GM21526 (cell line): ENCODE data around the gene SPINK7.

ENCODE experiments used
- ATAC-seq: cut with Tn5 transposase; IDR thresholded peaks from one replicate; pipeline ENCODE4 v1.9.1; 2021; ENCODE audit warnings: moderate library complexity; ENCODE audit not compliant: unreplicated experiment, low FRiP score

The SPINK7 gene

DNA sequence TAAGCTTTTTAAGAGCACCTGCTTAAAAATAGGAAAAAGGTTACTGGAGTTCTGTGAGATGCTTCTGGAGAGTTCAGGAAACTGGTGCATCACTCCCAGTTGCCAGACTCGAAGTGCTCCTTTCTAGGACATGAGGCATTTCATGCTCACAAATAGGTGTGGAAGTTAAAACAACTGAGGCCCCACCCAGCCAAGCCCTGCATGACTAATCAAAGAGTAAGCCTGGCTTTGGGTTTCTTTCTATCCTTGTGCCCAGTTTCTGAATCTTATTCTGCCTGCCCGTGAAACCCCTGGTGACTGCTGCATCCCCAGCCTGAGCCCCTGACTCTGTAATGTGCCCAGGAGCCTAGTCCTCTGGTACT, 30.8 kb downstream of the SPINK7 start:
- ATAC-seq = no peak

DNA sequence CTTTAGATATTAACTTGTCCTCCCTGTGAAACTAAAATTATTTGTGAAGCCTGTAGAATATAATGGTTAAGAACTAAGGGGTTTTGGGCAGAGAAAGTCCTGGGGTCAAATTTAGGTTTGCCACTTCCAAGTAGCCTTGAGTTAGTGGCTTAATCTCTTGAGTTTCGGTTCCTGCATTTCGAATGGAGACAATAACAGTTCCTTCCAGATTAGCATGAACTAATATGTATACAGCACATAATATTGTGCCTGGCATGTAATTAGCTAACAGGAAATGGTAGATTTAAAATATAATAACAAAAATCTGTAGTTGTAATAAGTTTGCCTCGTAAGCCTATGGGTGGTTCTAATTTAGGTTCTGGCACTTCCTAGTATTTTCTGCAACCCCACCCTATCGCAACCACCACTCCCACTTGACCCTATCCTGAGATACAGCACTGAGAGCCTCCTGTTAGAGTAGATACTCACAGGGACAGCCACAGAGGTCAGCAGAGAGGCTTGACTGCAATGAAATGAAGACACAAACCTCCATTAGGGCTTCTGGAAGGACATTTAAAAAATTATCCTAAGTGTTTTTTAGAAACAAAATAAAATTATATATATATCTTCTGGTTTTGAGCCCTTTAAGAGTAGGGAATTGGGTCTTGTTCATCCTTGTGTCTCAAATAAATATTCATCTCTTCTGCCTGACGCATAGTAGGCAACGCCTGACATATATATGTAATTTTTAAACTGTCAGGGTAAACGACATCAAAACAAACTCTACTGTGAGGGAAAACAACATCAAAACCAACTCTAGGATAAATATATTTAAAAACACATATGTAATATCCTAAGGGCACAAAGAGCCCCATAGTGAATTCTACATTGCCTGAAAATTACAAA, 31.6 kb downstream of the SPINK7 start:
- no peak for ATAC-seq

DNA sequence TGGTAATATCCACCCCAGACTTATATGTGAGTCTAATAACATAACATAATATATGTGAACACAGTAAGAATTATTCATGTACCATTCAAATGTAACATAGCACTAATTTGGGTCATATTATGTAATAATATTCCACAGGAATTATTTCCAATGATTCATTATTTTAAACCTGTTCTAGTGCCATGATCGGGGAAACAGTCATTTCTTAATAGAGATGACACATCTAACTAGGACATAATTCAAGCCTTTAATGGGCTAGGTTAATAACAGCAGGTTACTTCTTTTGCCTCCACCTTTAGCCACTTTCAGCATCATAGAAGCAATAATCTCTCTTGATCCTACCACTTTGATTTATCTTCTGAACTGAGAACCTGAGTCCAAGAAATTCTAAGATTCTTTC, 35.5 kb downstream of the SPINK7 start:
- ATAC-seq = no peak

DNA sequence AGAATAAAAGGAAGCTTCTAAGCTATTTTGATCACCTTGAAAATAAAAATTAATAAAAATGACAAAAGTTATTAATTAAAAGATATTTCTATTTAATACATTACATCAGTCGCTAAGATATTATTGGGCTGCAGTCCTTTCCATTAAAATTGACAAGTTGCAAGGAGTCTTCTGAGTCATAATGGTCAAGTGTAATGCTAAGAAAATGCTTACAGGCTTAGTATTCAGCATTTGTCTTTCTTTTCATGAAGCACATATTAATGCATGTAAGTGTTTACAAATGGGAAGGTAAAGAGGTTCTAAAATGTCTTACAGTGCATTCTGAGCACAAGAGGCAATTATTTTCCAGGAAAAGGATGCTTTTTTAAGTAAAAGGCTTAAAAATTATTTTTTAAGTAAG, 40.5 kb downstream of the SPINK7 start:
- ATAC-seq = no peak

DNA sequence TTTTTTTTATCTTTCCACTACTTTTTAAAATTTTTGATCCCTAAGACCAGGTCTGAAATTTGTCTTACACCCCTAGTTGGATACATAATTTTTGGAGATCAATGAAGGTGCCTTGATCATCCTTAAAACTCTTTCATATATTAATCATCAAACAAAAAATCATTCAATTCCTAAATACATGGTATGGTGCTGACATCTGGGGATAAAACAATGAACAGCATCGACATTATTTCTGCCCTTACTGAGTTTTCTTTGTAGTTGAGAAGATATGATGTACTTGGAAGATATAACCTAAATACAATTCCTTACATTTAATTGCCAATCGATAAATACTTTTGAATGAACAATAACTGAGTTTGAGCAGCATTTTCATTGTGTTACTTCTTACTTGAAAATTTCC, 41.4 kb downstream of the SPINK7 start:
- ATAC-seq = no peak

DNA sequence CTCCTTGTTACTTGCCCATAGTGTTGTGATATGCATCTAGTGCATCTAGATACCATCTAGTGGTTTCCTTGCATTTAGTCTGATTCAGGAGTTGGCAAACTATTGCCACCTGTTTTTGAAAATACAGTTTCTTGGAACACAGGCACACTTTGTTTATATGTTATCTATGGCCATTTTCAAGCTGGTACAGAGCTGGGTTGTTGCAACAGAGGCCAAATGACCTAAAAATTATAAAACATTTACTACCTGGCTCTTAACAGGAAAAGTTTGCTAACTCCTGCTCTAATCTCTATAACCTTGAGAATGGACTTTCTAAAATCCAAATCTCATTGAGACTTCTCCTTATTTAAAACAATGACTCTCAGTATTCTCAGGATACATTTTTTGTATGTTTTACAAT, 52.1 kb downstream of the SPINK7 start:
- ATAC-seq = no peak
